Adrenal gland (tissue), 12 donors: ENCODE results near the gene PIMREG. TPM values are rescaled to one million over a fixed set of nuclear protein-coding genes. Genes with fewer than 3 reads are reported as not detected.
A peak's percentile ranks its signal among the peaks of the same experiment; 100 is the strongest.

Source experiments
- DNase-seq, 7 donors: peaks; one replicate each; pipeline ENCODE4 v3.0.0-alpha.2; 2019 to 2020
- H3K27ac ChIP-seq, 5 donors: fragments of 200-600 bp; sonication (generic) in 4 of 5; 1 replicate in 3 of 5; 2 replicates in 2 of 5; pipeline versions ENCODE4 v1.5.1 to v1.8.0; 2016 to 2020; ENCODE audit warnings: mild to moderate bottlenecking in 1 of 5
- H3K27me3 ChIP-seq: fragments of 200-600 bp; 2 replicates; pipeline ENCODE4 v1.8.0; 2021
- H3K36me3 ChIP-seq, 2 donors: fragments of 200-600 bp; replicated peaks in 1 of 2; 1 replicate in 1 of 2; 2 replicates in 1 of 2; pipeline versions ENCODE4 v1.5.1 to v1.8.0; 2018 to 2022
- H3K4me1 ChIP-seq, 2 donors: fragments of 200-600 bp; replicated peaks in 1 of 2; 1 replicate in 1 of 2; 2 replicates in 1 of 2; pipeline versions ENCODE4 v1.5.1 to v1.8.0; 2018 to 2021
- H3K4me3 ChIP-seq, 4 donors: fragments of 200-600 bp; sonication (generic) in 3 of 4; one replicate each; pipeline ENCODE4 v1.5.1; 2016 to 2018
- H3K9me3 ChIP-seq, 3 donors: fragments of 200-600 bp; sonication (generic) in 1 of 3; replicated peaks in 1 of 3; 1 replicate in 2 of 3; 2 replicates in 1 of 3; pipeline versions ENCODE4 v1.5.1 to v1.8.0; 2016 to 2021
- POLR2A ChIP-seq, 2 donors: fragments of 450-650 bp; IDR thresholded peaks; one replicate each; pipeline ENCODE4 v1.6.1; 2017; ENCODE audit warnings: antibody characterized with exemption in 2 of 2, mild to moderate bottlenecking in 2 of 2, moderate library complexity in 1 of 2
- WGBS, 4 donors: extraction: QIAGEN DNeasy Blood & Tissue Kit in 2 of 4; methylation state at CpG; one replicate each; pipeline versions ENCODE4 v1.1.5 to v1.1.7; 2013 to 2017; 5-methylcytosine and 5-hydroxymethylcytosine counted together
- intact Hi-C, 2 donors: fragments of 100-400 bp; cut with DNase I; formaldehyde crosslinking; loops; one replicate each; pipeline versions ENCODE4 v1.14.1 to v1.15.0; 2022 to 2023
- polyA plus RNA-seq, 3 donors: library from polyadenylated mRNA; stranded (reverse); fragments of 200-250 nt in 2 of 3; fragments of 350-450 nt in 1 of 3; fragmentation: Illumina TruSeq in 1 of 3; extraction: RNeasy Lipid Tissue Mini Kit (QIAGEN cat#74804) in 1 of 3; gene quantifications; one replicate each; pipeline ENCODE4 v1.2.3, GENCODE V29; 2013 to 2014
- total RNA-seq, 9 donors: library from RNA; depleted of rRNA in 4 of 9; stranded (reverse); fragments of >200 nt in 4 of 9; fragments of 120-200 nt in 1 of 9; fragmentation: NEBNext Ultra II Directional in 1 of 9; extraction: Animal tissue kit (Norgen Biotek cat#: 25700) in 1 of 9; gene quantifications; one replicate each; pipeline versions ENCODE4 v1.1.0 to v1.2.4, GENCODE V29; 2013 to 2023
- TF ChIP-seq, protein P1 (sequence below), 6 experiments: fragments of 450-650 bp in 4 of 6; fragments of 200-600 bp in 2 of 6; sonication (generic) in 1 of 6; IDR thresholded peaks; 1 replicate in 5 of 6; 2 replicates in 1 of 6; pipeline versions ENCODE4 v1.5.1 to v1.8.0; 2016 to 2021; ENCODE audit warnings: antibody characterized with exemption in 6 of 6, mild to moderate bottlenecking in 2 of 6, moderate library complexity in 1 of 6
- donor health status: healthy with polysubstance abuse.
- donor health status: Bipolar disorder and iron deficiency.
- donor health status: DM: yes; HTN: yes; CAD: no.
- donor health status: DM: no; HTN: no; CAD: no.
- donor health status: DM: no; HTN: no; CAD: no.
- donor health status: DM: yes; HTN: yes; CAD: no.

The PIMREG gene
- total and polyA plus RNA-seq, 12 donors: 0.72 to 8.4 (median 2.5) TPM

- TF ChIP-seq, protein P1, sequence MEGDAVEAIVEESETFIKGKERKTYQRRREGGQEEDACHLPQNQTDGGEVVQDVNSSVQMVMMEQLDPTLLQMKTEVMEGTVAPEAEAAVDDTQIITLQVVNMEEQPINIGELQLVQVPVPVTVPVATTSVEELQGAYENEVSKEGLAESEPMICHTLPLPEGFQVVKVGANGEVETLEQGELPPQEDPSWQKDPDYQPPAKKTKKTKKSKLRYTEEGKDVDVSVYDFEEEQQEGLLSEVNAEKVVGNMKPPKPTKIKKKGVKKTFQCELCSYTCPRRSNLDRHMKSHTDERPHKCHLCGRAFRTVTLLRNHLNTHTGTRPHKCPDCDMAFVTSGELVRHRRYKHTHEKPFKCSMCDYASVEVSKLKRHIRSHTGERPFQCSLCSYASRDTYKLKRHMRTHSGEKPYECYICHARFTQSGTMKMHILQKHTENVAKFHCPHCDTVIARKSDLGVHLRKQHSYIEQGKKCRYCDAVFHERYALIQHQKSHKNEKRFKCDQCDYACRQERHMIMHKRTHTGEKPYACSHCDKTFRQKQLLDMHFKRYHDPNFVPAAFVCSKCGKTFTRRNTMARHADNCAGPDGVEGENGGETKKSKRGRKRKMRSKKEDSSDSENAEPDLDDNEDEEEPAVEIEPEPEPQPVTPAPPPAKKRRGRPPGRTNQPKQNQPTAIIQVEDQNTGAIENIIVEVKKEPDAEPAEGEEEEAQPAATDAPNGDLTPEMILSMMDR (IDR thresholded peaks at IDR 0.05): no peak
- TF ChIP-seq POLR2A (IDR thresholded peaks at IDR 0.05): no peak
- no peak for DNase-seq
- no peaks in the 10 kb centered on the region for H3K9me3 ChIP-seq
- H3K27ac ChIP-seq: no peak overlapping the region
- intact Hi-C loops: no loop called here
- H3K4me1 ChIP-seq: peaks cover 0 to 6% of the 10 kb centered on the region in 2 donors
- no peaks in the 10 kb centered on the region for H3K27me3 ChIP-seq
- H3K4me3 ChIP-seq: peak overlapping the region in 2 of 4 donors; percentile 25 to 60
- WGBS, 4 donors: 25 to 36% (median 35%) methylated on average over 17 to 36 of the region's 36 CpGs
- H3K36me3 ChIP-seq: no peaks in the 10 kb centered on the region
Measured at GRCh38 chr17:6444571-6445335, 498 bp downstream of the PIMREG start.

- Histone ChIP-seq H3K27ac (no peak overlapping the region), H3K36me3 (no peaks in the 10 kb centered on the region), H3K4me3 (no peak overlapping the region), H3K4me1 (peaks cover 0 to 6% of the 10 kb centered on the region in 2 donors), H3K9me3 (no peaks in the 10 kb centered on the region), H3K27me3 (no peaks in the 10 kb centered on the region)
- intact Hi-C loops: no loop called here
- 65 to 80% (median 76%) methylated on average over 8 to 9 of the region's 9 CpGs for WGBS, 4 donors
- DNase-seq: peak in 2 of 7 donors; percentile 44 to 64
- no peak for TF ChIP-seq POLR2A (IDR thresholded peaks at IDR 0.05)
- TF ChIP-seq, protein P1 (IDR thresholded peaks at IDR 0.05): no peak
Measured at GRCh38 chr17:6446516-6447100, 2.4 kb downstream of the PIMREG start.

GRCh38 chr17:6448473-6448872, 4.2 kb downstream of the PIMREG start:
- H3K36me3 ChIP-seq: no peaks in the 10 kb centered on the region
- intact Hi-C loops: no loop called here
- no peak for TF ChIP-seq POLR2A (IDR thresholded peaks at IDR 0.05)
- TF ChIP-seq, protein P1 (IDR thresholded peaks at IDR 0.05): no peak
- H3K4me1 ChIP-seq: peaks cover 0 to 6% of the 10 kb centered on the region in 2 donors
- H3K4me3 ChIP-seq: no peak overlapping the region
- 96 to 99% (median 97%) methylated on average over 6 of the region's 6 CpGs for WGBS, 4 donors
- no peak overlapping the region for H3K27ac ChIP-seq
- DNase-seq: no peak
- H3K9me3 ChIP-seq: no peaks in the 10 kb centered on the region
- no peaks in the 10 kb centered on the region for H3K27me3 ChIP-seq

GRCh38 chr17:6449307-6449706, 5.1 kb downstream of the PIMREG start:
- 94 to 100% (median 97%) methylated on average over 1 to 6 of the region's 6 CpGs for WGBS, 4 donors
- no peak for DNase-seq
- Histone ChIP-seq H3K36me3 (no peaks in the 10 kb centered on the region), H3K27ac (no peak overlapping the region), H3K27me3 (no peaks in the 10 kb centered on the region), H3K4me3 (no peak overlapping the region), H3K4me1 (peaks cover 0 to 6% of the 10 kb centered on the region in 2 donors), H3K9me3 (no peaks in the 10 kb centered on the region)
- TF ChIP-seq POLR2A (IDR thresholded peaks at IDR 0.05): no peak
- TF ChIP-seq, protein P1 (IDR thresholded peaks at IDR 0.05): no peak
- intact Hi-C loops: no loop called here
